ENCODE results near the gene TOX3. TPM values are rescaled to one million over a fixed set of nuclear protein-coding genes. Genes with fewer than 3 reads are reported as not detected.

The TOX3 gene
- not detected in 2 replicates for total RNA-seq

DNA sequence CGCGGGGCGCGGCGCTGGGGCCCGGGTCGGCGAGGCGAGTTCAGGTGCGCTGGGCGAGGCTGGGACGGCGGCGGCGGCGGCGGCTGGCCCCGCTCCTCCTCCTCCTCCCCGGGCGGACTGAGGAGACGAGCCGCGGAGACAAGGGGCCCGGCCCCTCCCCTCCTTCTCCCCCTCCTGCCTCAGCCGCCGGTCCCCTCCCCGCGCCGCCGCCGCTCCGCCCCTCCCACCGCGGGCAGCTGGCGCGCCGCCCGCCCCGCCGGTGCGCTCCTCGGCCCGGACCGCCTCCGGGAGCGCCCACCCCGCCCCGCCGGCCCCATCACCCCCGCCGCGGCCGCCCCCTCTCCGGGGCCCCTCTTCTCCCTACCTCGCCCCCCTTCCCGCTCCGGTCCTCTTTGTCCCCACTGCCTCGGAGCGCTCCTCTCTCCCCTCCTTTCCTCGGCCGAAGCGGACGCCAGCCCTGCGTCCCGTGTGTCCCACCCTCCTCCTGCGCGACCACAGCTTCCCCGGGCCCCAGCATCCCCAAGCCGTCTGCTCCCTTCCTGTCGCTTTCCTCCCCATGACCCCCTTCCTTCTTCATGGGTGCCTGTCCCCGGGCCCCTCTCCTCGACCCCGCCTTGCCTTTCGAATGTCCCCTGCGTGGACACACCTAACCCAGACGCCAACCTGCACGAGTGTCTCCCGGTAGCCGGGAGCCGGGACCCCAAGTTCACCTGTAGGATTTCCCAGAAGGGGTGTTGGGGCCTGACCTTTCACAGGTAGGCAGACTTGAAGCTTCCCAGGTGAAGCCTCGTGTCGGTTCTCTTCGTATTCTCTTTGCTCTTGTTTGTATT lies at the start of gene TOX3:
Gene TOX3, minus strand, starts transcription at position 140 of the 830 bp plus-strand sequence. CDS start 420 bp downstream, outside the sequence.

